Vagina (tissue), 2 donors: ENCODE data around the gene PDZD4. TPM values are rescaled to one million over a fixed set of nuclear protein-coding genes. Genes with fewer than 3 reads are reported as not detected.

Source experiments
- DNase-seq, 2 donors: peaks; one replicate each; pipeline ENCODE4 v3.0.0-alpha.2; 2017; ENCODE audit errors: extremely low spot score in 2 of 2
- H3K27ac ChIP-seq: fragments of 200-600 bp; sonication (generic); one replicate; pipeline ENCODE4 v1.5.1; 2019
- H3K27me3 ChIP-seq: fragments of 200-600 bp; sonication (generic); one replicate; pipeline ENCODE4 v1.5.1; 2019
- H3K36me3 ChIP-seq, 2 donors: fragments of 200-600 bp; sonication (generic); one replicate each; pipeline ENCODE4 v1.5.1; 2017 to 2019
- H3K4me1 ChIP-seq: fragments of 200-600 bp; sonication (generic); one replicate; pipeline ENCODE4 v1.5.1; 2019
- H3K4me3 ChIP-seq, 2 donors: fragments of 200-600 bp; sonication (generic); 1 replicate in 1 of 2; 2 replicates in 1 of 2; pipeline ENCODE4 v1.5.1; 2016 to 2019
- H3K9me3 ChIP-seq: fragments of 200-600 bp; sonication (generic); one replicate; pipeline ENCODE4 v1.5.1; 2019
- CTCF ChIP-seq, 3 experiments: fragments of 450-650 bp in 2 of 3; fragments of 200-600 bp in 1 of 3; sonication (generic) in 1 of 3; IDR thresholded peaks; one replicate each; pipeline ENCODE4 v1.5.1; 2017 to 2019; ENCODE audit warnings: antibody characterized with exemption in 3 of 3, mild to moderate bottlenecking in 2 of 3, moderate library complexity in 2 of 3
- POLR2A ChIP-seq, 2 donors: fragments of 450-650 bp; IDR thresholded peaks; one replicate each; pipeline ENCODE4 v1.6.1; 2017; ENCODE audit warnings: antibody characterized with exemption in 2 of 2, mild to moderate bottlenecking in 2 of 2, moderate library complexity in 2 of 2
- POLR2AphosphoS5 ChIP-seq, 2 donors: sonication (generic); formaldehyde crosslinking; IDR thresholded peaks; one replicate each; pipeline ENCODE4 v1.9.0; 2017; ENCODE audit warnings: antibody characterized with exemption in 2 of 2, mild to moderate bottlenecking in 2 of 2, low read depth in 1 of 2; ENCODE audit not compliant: insufficient read depth in 1 of 2
- intact Hi-C: fragments of 100-400 bp; cut with DNase I; formaldehyde crosslinking; loops from one replicate; pipeline ENCODE4 v1.15.1; 2023
- total RNA-seq: library from RNA; depleted of rRNA; stranded (reverse); fragments of >200 nt; gene quantifications from one replicate; pipeline ENCODE4 v1.2.3, GENCODE V29; 2016

Gene PDZD4
- total RNA-seq, 1 donor from 2014 or later, result 10.3 TPM

GRCh38 chrX:153866302-153867019 is 36.1 kb upstream of the PDZD4 start:
- Histone ChIP-seq H3K36me3 (no peaks in the 10 kb centered on the region), H3K4me1 (no peaks in the 10 kb centered on the region), H3K9me3 (no peaks in the 10 kb centered on the region), H3K27ac (no peak overlapping the region), H3K27me3 (no peaks in the 10 kb centered on the region), H3K4me3 (no peak overlapping the region)
- no peak for TF ChIP-seq CTCF (IDR thresholded peaks at IDR 0.05)
- no peak for TF ChIP-seq POLR2A (IDR thresholded peaks at IDR 0.05)
- no peak for TF ChIP-seq POLR2AphosphoS5 (IDR thresholded peaks at IDR 0.05; ENCODE audit: insufficient read depth in 1 of 2, low read depth in 1 of 2)
- intact Hi-C loops, result loop anchor here (10.0 kb wide), 1 partner anchor 772 kb away; no protein-coding TSS in a partner anchor
- DNase-seq, result no peak

- TF ChIP-seq POLR2A (IDR thresholded peaks at IDR 0.05), result no peak
- no peak for TF ChIP-seq POLR2AphosphoS5 (IDR thresholded peaks at IDR 0.05; ENCODE audit: insufficient read depth in 1 of 2, low read depth in 1 of 2)
- no peak for TF ChIP-seq CTCF (IDR thresholded peaks at IDR 0.05)
- no peak for DNase-seq
Measured at GRCh38 chrX:153865685-153866084, 35.3 kb upstream of the PDZD4 start.

GRCh38 chrX:153865321-153865580 is 34.9 kb upstream of the PDZD4 start:
- Histone ChIP-seq H3K9me3 (no peaks in the 10 kb centered on the region), H3K27me3 (no peaks in the 10 kb centered on the region), H3K27ac (no peak overlapping the region), H3K4me3 (no peak overlapping the region), H3K4me1 (no peaks in the 10 kb centered on the region), H3K36me3 (no peaks in the 10 kb centered on the region)
- intact Hi-C loops, result loop anchor here (10.0 kb wide), 1 partner anchor 770 kb away; no protein-coding TSS in a partner anchor
- no peak for TF ChIP-seq CTCF (IDR thresholded peaks at IDR 0.05)
- no peak for TF ChIP-seq POLR2A (IDR thresholded peaks at IDR 0.05)
- TF ChIP-seq POLR2AphosphoS5 (IDR thresholded peaks at IDR 0.05; ENCODE audit: insufficient read depth in 1 of 2, low read depth in 1 of 2), result no peak
- DNase-seq, result no peak

More at GRCh38 chrX:153865685-153866084, 35.3 kb upstream of the PDZD4 start:
- intact Hi-C loops, result loop anchor here (10.0 kb wide), 1 partner anchor 771 kb away; no protein-coding TSS in a partner anchor
- Histone ChIP-seq H3K4me1 (no peaks in the 10 kb centered on the region), H3K27me3 (no peaks in the 10 kb centered on the region), H3K9me3 (no peaks in the 10 kb centered on the region), H3K36me3 (no peaks in the 10 kb centered on the region), H3K27ac (no peak overlapping the region), H3K4me3 (no peak overlapping the region)

GRCh38 chrX:153864561-153865320 is 34.4 kb upstream of the PDZD4 start:
- H3K9me3 ChIP-seq, result no peaks in the 10 kb centered on the region
- no peaks in the 10 kb centered on the region for H3K27me3 ChIP-seq
- H3K27ac ChIP-seq, result no peak overlapping the region
- no peak overlapping the region for H3K4me3 ChIP-seq
- no peaks in the 10 kb centered on the region for H3K36me3 ChIP-seq
- TF ChIP-seq POLR2A (IDR thresholded peaks at IDR 0.05), result no peak
- no peak for TF ChIP-seq CTCF (IDR thresholded peaks at IDR 0.05)
- TF ChIP-seq POLR2AphosphoS5 (IDR thresholded peaks at IDR 0.05; ENCODE audit: insufficient read depth in 1 of 2, low read depth in 1 of 2), result no peak
- H3K4me1 ChIP-seq, result no peaks in the 10 kb centered on the region
- no peak for DNase-seq
- intact Hi-C loops, result loop anchor here (10.0 kb wide), 1 partner anchor 770 kb away; no protein-coding TSS in a partner anchor

- no peak for DNase-seq
- Histone ChIP-seq H3K4me3 (no peak overlapping the region), H3K9me3 (no peaks in the 10 kb centered on the region), H3K36me3 (no peaks in the 10 kb centered on the region), H3K27me3 (no peaks in the 10 kb centered on the region), H3K4me1 (no peaks in the 10 kb centered on the region), H3K27ac (no peak overlapping the region)
- TF ChIP-seq CTCF (IDR thresholded peaks at IDR 0.05), result no peak
- intact Hi-C loops, result loop anchor here (10.0 kb wide), 1 partner anchor 769 kb away; no protein-coding TSS in a partner anchor
Measured at GRCh38 chrX:153864101-153864500, 33.8 kb upstream of the PDZD4 start.
